GM21825 (cell line): ENCODE results near the gene TEX11.
"Not testable (repeated sequence)": the region's sequence is repeated elsewhere in the genome, so short reads cannot be mapped to it uniquely, and the experiment has no call there.

Experiments
- ATAC-seq: cut with Tn5 transposase; IDR thresholded peaks from one replicate; pipeline ENCODE4 v1.9.1; 2021; ENCODE audit warnings: mild to moderate bottlenecking, moderate library complexity; ENCODE audit not compliant: unreplicated experiment

The TEX11 gene

DNA sequence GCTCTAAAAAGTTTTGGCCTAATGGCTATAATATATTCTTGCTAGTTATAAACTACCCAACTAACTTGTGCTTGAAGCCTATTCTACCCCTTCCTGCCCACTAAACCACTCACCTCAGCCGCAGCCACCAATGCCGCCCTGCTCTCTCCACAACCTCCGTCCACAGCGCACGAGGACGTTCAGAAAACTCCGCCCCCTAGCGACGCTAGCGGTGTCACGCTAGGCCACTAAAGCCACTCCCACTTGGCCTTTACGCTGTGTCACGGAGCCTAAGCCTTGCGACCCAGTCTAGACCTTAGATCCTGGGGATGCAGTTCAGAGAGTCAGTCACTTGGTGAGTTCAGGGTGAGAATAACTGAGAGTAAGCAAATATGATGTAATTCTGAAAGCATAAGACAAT is at the start of gene TEX11:
TSS of gene TEX11 (minus strand) at position 171 of the 400 bp plus-strand sequence. CDS start 922 bp downstream, outside the sequence.
- ATAC-seq, result no peak

DNA sequence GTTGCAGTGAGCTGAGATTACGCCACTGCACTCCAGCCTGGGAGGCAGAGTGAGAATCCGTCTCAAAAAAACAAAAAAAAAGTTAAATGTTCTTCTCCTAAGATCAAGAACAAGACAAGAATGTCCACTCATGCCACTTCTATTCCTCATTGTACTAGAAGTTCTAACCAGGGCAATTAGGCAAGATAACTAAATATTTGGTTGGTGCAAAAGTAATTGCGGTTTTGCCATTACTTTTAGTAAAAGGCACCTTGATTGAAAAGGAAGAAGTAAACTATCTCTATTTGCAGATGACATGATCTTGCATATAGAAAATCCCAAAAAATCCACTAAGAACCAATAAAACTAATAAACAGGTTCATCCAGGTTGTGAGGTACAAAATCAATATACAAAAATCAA is 46.4 kb upstream of the TEX11 start:
- no peak for ATAC-seq

DNA sequence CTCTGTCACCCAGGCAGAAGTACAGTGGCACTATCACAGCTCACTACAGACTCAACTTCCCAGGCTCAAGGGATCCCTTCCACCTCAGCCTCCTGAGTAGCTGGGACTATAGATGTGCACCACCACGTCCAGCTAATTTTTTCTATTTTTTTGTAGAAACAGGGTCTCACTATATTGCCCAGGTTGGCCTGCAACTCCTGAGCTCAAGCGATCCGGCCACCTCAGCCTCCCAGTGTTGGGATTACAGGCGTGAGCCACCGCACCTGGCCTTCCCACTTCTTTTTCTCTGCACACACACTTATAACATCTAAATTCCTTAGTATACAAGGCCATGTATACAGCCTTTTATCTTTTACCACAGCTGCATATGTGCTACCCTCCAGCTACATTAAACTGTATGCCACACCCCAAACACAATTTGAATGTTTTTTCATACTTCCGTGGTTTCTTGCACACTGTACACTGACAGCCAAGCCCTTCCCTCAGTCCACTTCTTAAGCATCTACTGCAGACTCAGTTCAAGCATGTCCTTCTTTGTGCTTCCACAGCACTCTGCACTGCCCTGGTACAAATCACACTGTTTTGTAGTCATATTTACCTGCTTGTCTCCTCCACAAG is 15.9 kb upstream of the TEX11 start:
- ATAC-seq, result no peak

GRCh38 chrX:70922774-70923473 is 14.4 kb upstream of the TEX11 start:
- no peak for ATAC-seq

GRCh38 chrX:70921709-70922352 is 13.3 kb upstream of the TEX11 start:
- ATAC-seq, result no peak

DNA sequence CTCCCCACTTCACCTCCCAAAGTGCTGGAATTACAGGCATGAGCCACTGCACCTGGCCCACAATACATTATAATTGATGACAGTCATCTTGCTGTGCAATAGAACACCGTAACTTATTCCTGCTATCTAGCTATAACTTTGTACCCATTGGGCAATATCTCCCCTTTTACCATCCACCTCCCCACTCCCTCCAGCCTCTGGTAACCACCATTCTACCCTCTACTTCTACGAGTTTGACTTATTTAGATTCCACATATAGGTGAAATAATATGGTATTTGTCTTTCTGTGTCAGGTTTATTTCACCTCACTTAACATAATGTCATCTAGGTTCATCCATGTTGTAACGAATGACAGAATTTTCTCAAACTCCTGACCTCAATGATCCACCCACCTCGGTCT is 8.2 kb upstream of the TEX11 start:
- ATAC-seq, result no peak

DNA sequence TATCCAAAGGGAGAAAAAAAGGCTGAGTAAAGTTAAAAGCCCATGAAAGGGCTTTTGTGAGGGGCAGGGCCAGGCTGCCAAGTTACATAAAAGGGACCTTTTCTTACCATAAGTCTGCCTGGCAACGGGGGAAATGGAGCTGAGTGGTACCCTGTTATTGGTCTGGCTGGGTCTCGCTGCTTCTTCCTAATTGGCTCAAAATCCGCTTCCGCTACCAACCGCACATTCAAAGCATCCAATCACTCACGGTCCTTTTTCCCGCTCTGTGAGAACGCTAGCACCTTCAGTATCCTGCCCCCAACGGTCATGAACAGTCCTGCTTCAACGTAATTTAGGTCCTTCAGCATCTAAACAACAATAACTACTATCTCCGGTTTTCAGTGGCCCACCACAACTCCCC is 611 bp downstream of the TEX11 start:
- ATAC-seq, result no peak

DNA sequence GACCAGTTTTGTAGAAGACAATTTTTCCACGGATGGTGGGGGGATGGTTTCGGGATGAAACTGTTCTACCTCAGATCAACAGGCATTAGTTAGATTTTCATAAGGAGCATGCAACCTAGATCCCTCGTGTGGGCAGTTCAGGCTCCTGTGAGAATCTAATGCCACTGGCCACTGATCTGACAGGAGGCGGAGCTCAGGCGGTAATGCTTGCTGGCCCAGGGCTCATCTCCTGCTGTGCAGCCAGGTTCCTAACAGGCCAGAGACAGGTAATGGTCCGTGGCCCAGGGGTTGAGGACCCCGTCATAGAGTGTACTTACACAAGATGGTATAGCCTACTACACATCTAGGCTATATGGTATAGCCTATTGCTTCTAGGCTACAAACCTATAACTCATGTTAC is 7.0 kb downstream of the TEX11 start:
- no peak for ATAC-seq

DNA sequence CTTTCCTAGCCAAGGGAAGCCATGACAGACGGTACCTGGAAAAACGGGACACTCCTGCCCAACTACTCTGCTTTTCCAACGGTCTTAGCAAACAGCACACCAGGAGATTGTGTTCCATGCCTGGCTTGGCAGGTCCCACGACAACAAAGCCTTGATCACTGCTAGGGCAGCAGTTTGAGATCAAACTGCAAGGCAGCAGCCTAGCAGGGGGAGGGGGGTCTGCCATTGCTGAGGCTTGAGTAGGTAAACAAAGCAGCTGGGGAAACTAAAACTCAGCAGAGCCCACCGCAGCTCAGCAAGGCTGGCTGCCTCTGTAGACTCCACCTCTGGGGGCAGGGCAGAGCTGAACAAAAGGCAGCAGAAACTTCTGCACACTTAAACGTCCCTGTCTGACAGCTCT is 18.1 kb downstream of the TEX11 start:
- ATAC-seq, result not testable (repeated sequence)

- no peak for ATAC-seq
Observed at GRCh38 chrX:70878902-70879301, 29.6 kb downstream of the TEX11 start.

GRCh38 chrX:70852294-70852693 is 56.2 kb downstream of the TEX11 start:
- no peak for ATAC-seq

GRCh38 chrX:70844081-70844480 is 64.4 kb downstream of the TEX11 start:
- ATAC-seq, result not testable (repeated sequence)

DNA sequence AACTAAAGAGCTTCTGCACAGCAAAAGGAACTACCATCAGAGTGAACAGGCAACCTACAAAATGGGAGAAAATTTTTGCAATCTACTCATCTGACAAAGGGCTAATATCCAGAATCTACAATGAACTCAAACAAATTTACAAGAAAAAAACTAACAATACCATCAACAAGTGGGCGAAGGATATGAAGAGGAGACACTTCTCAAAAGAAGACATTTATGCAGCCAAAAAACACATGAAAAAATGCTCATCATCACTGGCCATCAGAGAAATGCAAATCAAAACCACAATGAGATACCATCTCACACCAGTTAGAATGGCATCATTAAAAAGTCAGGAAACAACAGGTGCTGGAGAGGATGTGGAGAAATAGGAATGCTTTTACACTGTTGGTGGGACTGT is 64.9 kb downstream of the TEX11 start:
- ATAC-seq, result not testable (repeated sequence)

DNA sequence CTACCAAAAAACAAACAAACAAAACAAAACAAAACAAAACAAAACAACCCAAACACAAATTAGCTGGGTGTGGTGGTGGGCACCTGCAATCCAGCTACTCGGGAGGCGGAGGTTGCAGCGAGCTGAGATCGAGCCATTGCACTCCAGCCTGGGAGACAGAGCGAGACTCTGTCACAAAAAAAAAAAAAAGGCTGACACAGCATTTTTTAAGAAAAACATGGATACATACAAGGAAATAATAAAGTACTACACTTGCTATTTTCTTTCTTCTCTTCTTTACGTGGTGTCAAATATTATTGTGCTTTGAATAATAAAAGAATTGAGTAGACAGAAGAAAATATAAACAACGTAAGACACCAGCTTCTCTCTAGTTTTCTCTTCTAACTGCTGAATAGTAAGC is 73.9 kb downstream of the TEX11 start:
- no peak for ATAC-seq

DNA sequence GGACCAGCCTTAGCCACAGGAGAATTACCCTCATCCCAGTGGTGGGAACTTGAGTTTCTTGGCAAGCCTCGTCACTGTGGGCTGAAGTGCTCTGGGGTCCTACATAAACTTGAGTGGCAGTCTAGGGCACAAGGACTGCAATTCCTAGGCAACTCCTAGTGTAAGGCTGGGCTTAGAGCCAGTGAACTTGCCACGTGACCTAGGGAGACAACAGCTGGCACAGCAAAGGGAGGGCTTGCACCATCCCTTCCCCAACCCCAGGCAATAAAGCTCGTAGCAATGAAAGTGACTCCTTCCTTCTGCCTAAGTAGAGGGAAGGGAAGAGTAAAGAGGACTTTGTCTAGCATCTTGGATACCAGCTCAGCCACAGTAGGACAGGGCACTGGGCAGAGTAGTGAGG is 81.8 kb downstream of the TEX11 start:
- no peak for ATAC-seq

- ATAC-seq, result no peak
Observed at GRCh38 chrX:70825366-70825765, 83.1 kb downstream of the TEX11 start.

DNA sequence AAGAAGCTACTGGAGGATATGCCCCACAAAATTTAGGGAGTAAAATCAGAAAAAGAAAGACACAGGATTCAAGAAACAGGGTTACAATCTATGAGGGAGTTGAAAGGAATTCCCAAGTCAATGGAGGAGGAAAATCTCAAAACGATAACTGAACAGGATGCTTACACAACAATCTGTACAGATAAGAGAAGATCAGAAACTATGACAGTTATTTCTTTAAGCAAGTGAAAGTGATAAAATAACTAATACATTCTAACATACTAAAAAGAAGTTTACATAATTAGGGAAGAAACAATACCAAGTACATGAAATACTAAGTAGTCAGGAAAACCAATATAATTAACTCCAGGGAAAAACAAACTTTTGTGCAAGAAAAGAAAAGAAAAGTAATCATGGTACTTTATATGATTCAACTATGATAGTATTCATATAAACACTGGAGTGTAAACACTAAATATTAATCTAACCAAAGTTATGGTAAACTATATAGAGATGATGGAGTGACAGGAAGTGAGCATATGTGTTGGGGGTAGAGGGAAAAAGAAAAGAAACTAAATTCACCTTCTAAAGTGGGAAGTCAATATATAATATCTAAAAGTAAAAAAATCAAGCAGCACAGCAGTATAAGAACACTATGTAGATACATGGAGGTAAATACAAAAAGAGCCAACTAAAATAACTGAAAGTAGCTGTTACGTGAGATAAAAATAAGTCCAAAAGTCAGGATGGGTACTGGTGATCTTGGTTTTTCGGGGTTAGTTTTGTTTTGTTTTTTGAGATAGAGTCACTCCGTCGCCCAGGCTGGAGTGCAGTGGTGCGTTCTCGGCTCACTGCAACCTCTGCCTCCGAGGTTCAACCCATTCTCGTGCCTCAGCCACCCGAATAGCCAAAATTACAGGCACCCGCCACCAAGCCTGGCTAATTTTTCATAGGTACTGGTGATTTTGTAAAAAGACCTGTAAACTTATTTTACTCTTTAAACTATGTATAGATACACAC is 99.3 kb downstream of the TEX11 start:
- ATAC-seq, result no peak

GRCh38 chrX:70806081-70806480 is 102.4 kb downstream of the TEX11 start:
- no peak for ATAC-seq

DNA sequence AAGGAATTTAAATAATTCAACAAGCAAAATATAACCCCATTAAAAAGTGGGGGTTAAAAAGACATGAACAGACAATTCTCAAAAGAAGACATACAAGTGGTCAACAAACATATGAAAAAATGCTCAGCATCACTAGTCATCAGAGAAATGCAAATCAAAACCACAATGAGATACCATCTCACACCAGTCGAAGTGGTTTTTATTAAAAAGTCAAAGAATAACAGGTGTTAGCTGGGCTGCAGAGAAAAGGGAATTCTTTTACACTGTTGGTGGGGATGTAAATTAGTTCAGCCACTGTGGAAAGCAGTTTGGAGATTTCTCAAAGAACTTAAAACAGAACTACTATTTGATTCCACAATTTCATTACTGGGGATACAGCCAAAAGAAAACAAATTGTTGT is 111.8 kb downstream of the TEX11 start:
- ATAC-seq, result not testable (repeated sequence)

DNA sequence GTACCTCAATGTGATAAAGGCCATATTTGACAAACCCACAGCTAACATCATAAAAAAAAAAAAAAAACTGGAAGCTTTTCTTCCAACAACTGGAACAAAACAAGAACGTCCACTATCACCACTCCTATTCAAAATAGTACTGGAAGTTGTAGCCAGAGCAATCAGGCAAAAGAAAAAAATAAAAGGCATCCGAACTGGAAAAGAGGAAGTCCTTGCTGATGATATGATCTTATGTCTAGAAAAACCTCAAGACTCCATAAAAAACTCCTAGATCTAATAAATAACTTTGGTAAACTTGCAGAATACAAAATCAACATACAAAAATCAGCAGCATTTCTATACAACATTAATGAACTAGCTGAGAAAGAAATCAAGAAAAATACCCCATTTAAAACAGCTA is 134.3 kb downstream of the TEX11 start:
- no peak for ATAC-seq

- ATAC-seq, result no peak
Observed at GRCh38 chrX:70769659-70770227, 138.8 kb downstream of the TEX11 start.
